GDM1 (cell line): Measurements from ENCODE around the gene TRPC1.
A peak's percentile ranks its signal among the peaks of the same experiment; 100 is the strongest.
"Not testable (repeated sequence)": the region's sequence is repeated elsewhere in the genome, so short reads cannot be mapped to it uniquely, and the experiment has no call there.

Experiments
- DNase-seq: peaks from one replicate; lab custom pipeline; 2025; lab: John Stamatoyannopoulos, UW

The TRPC1 gene

DNA sequence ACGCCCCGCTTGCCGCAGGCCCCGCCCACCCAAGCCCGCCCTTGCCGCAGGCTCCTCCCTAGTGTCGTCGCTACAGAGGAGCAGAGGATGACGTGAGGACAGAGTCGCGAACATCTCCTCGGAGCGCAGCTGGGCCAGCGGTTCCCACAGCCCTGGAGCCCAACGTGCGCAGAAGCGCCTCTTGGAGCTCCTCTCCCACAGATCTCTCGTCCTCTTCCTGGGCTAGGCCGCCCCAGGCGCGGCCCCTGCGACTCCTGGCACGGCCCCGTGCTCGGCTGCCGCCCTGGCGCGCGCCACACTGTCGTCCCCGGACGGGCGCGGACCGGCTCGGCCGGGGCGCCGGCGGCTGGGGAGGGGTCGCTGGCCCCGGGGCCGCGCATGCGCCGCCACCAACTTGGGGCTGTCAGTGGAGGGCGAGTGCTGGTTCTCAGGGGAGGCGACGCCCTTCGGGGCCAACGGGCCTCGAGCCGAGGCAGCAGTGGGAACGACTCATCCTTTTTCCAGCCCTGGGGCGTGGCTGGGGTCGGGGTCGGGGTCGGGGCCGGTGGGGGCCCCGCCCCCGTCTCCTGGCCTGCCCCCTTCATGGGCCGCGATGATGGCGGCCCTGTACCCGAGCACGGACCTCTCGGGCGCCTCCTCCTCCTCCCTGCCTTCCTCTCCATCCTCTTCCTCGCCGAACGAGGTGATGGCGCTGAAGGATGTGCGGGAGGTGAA is at the start of gene TRPC1:
Gene TRPC1, plus strand, starts transcription at position 67 of the 714 bp plus-strand sequence. Its CDS starts 526 bp downstream, at position 593.
- DNase-seq = peak; percentile 79

DNA sequence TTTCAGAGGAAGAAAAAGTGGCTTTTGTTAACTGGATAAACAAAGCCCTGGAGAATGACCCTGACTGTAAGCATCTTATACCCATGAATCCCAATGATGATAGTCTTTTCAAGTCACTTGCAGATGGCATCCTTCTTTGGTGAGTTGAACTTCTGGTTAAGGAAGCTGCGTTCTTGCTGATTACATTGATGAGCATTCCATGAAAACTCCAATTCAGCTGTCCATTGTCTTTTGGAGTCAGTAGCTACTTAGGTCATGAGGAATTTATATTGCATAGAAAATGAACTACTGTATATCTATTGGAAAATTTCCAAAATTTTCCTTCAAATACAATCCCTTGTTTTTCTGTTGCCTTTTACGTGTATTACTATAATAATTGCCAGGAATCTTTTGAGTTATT is 47.7 kb upstream of the TRPC1 start:
- no peak for DNase-seq

GRCh38 chr3:142680710-142681109 is 43.1 kb upstream of the TRPC1 start:
- DNase-seq = no peak

DNA sequence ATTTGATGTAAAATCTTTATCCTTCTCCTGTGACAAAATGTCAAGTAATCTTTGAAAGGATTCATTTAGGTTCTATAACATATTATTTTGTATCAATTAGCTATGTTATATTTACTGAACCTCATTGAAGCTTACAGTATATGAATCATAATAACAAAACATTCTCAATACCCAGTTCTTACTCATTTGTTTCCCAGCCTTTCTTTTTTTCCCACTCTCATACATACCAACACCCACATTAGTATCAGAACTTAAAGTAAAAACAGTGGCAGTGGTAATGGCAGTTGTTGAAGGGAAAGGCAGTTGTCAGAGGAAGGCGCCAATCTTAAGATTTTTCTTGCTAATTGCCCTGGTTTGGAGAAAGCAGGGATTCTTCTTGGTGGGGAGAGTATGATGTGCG is 33.2 kb upstream of the TRPC1 start:
- DNase-seq = no peak

DNA sequence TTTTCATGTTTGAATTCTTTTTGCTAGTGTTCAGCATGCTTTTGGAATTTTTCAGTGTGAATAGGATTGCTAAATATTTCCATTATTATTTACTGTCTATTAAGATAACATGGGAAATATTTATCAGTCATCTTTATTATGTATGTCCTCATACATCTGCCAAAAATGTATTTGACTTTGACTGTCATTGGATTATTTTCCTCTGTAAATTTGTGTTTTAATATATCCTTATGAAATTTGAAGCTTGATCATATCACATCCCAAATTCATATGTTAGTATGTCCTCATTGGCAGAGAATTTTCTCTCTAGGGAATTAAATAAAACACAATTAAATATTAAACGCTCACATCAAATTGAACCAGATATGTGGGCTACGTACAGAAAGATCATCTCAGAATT is 32.3 kb upstream of the TRPC1 start:
- no peak for DNase-seq

GRCh38 chr3:142693136-142693853 is 30.5 kb upstream of the TRPC1 start:
- DNase-seq = no peak

- DNase-seq = no peak
Measured at GRCh38 chr3:142694225-142694624, 29.6 kb upstream of the TRPC1 start.

GRCh38 chr3:142705198-142705597 is 18.6 kb upstream of the TRPC1 start:
- no peak for DNase-seq

GRCh38 chr3:142706321-142707127 is 17.3 kb upstream of the TRPC1 start:
- no peak for DNase-seq

- DNase-seq = no peak
Measured at GRCh38 chr3:142709207-142709606, 14.6 kb upstream of the TRPC1 start.

- DNase-seq = not testable (repeated sequence)
Measured at GRCh38 chr3:142714882-142715281, 9.0 kb upstream of the TRPC1 start.

DNA sequence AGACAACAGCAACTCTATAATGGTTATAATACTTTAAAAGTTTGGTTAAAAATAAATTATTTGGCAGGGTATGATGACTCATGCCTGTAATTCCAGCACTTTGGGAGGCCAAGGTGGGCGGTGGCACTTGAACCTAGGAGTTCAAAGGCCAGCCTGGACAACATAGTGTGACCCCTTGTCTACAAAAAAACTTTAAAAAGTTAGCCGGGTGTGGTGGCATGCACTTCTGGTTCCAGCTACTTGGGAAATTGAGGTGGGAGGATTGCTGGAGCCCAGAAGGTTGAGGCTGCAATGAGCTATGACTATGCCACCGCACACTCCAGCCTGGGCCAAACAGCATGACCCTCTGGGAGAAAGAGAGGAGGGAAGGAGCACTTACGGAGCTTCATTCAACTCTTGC is 7.7 kb upstream of the TRPC1 start:
- DNase-seq = no peak

DNA sequence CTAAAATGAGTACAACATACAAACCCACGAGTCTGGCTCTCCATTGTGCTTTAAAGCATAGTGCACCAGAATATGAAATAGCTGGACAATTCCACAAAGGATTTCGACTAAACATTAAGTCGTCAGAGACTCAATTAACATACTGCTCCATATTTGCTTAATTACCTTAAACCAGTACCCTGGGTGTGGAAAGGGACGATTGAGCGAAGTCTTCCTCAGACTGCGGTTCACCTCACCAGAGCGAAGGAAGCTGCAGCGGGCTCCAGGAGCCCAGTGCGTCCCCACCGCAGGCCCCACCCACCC is 218 bp upstream of the TRPC1 start:
- no peak for DNase-seq

GRCh38 chr3:142724682-142725356 is 985 bp downstream of the TRPC1 start:
- DNase-seq = no peak

- no peak for DNase-seq
Measured at GRCh38 chr3:142725357-142725739, 1.5 kb downstream of the TRPC1 start.

- DNase-seq = no peak
Measured at GRCh38 chr3:142726017-142726416, 2.2 kb downstream of the TRPC1 start.

- no peak for DNase-seq
Measured at GRCh38 chr3:142732066-142732465, 8.2 kb downstream of the TRPC1 start.

DNA sequence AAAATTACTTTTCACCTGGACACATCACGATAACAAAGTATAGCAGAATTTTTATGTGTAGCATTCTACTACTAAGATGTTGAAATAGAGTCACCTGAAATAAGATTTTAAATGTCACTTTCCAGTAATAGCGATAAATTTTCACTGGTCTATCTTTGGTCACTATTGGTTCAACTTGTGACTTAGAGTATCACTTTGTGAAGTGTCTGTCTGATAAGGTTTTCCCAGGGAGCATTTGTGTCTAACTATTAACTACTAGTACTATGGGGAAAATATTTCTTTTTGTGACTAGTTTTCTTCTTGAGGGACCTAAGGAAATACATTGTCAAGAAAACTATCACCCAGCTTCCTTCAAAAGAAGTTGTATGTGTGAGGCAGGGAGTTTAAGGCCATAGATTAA is 11.0 kb downstream of the TRPC1 start:
- DNase-seq = no peak

DNA sequence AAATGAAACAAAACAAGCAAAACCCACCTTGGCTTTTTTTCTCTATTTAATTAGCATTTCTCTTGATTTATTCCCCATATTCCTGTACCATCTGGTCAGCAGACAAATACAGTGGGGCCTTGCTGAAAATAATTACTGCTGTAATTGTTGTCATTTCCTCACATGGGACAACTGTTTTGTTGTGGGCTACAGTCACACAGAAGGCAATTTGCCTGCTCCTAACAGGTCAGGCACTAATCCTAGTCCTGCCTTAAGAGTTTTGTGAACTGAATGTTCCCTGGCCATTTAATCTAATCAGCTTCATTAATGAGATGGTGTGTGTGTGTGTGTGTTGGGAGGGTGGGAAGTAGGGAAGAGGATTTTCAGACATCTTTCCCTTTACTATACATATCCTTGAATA is 11.6 kb downstream of the TRPC1 start:
- DNase-seq = no peak

GRCh38 chr3:142738396-142738795 is 14.6 kb downstream of the TRPC1 start:
- no peak for DNase-seq

- no peak for DNase-seq
Measured at GRCh38 chr3:142746646-142747045, 22.8 kb downstream of the TRPC1 start.

- DNase-seq = not testable (repeated sequence)
Measured at GRCh38 chr3:142750531-142750930, 26.7 kb downstream of the TRPC1 start.
